Measurements from ENCODE around the gene IRF2.

Gene IRF2

GRCh38 chr4:184475096-184475461 is 729 bp upstream of the IRF2 start:
- DNase-seq = peak in 27 of 58 donors; percentile 13 to 68 (median 43)

DNA sequence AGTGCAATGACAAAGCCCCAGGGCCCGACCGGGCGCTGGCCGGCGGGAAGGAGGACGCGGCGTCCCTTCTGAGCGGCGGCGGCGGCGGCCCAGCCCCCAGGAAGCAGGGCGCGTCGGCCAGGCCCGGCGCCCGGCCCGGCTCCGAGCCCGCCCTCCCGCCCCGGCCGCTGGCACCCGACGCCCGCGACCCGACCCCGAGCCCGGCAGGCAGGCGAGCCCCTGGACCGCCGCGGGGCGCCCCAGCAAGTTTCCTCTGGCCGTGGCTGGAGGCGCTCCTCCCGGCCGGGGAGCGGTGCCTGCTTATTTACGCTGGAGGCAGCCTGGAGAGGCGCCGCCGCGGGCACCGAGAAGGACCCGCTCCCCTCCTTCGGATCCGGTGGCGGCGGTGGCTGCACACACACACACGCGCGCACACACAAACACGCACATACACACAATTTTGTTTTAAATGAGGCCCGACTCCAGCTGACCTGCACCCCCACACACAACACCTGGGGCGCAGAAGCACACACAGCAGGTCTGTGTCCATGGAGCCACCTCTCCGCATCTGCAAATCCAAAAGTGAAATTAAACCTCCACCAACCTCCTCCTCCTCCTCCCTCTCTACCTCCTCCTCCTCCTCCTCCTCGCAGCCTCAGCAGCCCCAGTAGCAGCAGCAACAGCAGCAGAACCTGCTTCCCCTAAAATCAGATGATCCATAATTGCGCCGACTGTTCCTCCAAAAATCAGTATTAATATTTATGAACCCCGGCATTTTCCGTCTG is 669 bp downstream of the IRF2 start:
- DNase-seq = peak in 35 of 58 donors; percentile 20 to 77 (median 44)

GRCh38 chr4:184472614-184473498 is 1.5 kb downstream of the IRF2 start:
- DNase-seq = peak in 55 of 58 donors; percentile 13 to 84 (median 65)

DNA sequence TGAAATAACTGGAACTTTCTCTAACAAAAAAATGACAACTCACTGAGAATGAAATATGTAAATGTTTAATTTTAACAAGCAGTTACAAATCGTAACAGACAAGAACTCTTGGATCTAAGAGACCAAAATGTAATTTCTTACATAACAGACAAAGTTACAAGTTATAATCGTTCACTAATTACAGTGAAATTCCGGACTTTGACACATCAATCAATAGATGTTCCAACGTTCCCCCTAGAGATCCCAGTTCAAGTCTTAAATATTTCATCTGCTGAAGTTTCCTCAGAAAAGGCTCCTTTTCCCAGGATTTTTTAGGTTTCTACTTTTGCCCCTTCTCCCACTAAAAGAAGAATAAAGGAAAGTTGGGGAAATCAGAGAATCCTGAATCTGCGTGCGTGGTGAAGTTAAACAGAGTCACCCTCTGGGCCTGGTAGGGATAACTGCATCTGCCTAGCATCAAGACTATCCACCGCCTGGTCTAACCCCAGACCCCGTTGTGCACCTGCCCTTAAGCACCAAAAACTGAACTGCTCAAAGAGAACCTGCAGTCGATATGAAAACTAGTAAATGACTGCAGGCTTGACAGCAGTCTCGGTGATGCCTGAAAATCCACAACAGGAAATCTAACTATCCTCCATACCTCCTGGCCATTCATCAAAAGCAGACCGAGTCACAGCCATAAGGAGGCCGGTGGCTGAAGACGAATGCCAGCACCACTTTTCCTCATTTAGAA is 2.3 kb downstream of the IRF2 start:
- DNase-seq = peak in 13 of 58 donors; percentile 30 to 69 (median 53)

DNA sequence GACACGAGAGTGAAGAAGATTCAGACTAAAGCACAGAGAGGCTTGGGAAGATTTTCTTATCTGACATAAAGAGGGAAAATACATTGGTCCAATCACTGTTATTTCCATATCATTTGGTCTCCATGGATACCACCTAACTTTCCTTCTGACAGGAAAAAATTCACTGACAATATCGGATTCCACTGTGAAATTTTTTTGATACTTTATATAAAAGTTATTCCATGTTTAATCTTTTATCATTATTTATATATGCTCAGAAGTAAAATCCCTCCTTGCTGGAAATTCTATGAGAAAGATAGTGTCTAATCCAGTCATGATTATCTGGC is 3.6 kb downstream of the IRF2 start:
- DNase-seq = no peak

- no peak for DNase-seq
Measured at GRCh38 chr4:184466634-184467033, 7.7 kb downstream of the IRF2 start.

DNA sequence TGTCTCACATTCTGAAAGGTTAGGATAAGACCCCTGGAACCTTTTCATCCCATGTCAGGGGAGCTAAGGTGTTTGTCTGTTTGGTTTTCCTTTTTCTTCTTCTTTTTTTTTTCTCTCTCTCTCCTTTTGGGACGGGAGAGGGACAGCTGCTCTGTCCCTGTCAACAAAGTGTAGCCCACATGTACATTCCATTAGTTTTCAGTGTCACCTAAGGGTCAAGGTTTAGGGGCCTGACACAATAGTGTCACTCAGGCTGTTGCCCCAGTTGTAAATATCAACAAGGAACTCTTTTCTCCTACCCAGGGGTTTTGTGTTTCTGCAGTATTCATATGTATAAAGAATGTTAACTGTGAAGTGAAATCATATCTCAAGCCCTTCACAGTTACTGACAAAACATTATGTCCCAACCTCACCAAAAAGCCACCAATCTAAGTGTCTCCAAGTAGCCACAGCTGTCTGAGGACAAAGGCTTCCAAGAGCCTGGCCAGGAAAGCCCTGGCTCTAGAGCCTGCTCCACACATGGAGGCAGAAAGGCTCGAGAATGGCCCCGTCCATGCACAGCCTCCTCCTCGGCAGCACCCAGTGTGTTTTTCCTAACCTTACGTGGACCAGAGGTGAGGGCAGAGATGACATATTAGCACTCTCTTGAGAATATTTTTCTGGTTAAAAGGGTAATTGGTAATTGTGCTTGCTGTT is 9.4 kb downstream of the IRF2 start:
- DNase-seq = no peak

DNA sequence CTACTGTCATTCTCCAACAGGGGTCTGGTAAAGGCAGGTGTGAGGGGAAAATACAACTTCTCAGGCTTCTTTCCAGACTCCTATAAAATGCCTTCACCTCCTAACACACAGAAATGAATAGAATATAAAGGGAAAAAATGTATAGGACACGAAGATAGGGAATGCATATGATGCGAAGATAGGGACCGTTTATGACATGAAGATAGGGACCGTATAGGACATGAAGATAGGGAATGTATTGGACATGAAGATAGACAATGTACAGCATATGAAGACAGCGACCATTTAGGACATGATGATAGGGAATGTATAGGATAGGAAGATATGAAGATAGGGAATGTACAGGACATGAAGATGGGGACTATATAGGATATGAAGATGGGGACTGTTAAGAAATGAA is 10.5 kb downstream of the IRF2 start:
- DNase-seq = no peak

DNA sequence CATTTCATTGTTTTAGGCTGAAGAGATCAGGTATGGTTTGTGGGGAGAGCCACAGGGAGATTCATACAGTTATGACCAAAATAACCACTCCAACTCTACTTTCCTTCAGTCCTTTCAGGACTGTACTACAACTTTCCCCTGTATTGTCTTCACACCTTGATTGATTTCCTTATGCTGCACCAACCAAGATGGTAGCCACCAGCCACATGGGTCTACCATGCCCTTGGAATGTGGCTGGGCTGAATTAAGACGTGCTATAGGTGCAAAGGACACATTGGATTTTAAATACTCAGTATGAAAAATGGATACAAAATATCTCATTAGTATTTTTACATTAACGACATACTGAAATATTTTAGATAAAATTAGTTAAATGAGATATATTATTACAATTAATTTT is 11.2 kb downstream of the IRF2 start:
- DNase-seq = no peak

DNA sequence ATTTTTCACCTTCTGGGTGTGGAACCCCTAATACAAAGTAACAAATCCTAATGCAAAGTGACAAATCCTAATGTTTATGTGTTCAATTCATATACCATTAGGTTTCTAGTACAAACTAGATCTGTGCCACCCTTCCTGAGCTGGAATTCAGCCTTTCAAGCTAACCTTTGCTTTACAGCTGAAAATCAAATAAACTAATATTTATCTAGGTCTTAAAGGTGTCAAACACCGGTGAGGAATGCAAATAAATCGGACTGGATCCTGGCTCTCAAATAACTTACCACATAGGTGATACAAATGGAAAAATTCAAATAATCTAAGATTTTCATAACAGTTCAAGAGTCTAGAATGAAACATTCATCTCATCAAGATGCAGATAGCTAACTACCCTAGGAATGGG is 11.6 kb downstream of the IRF2 start:
- DNase-seq = no peak

DNA sequence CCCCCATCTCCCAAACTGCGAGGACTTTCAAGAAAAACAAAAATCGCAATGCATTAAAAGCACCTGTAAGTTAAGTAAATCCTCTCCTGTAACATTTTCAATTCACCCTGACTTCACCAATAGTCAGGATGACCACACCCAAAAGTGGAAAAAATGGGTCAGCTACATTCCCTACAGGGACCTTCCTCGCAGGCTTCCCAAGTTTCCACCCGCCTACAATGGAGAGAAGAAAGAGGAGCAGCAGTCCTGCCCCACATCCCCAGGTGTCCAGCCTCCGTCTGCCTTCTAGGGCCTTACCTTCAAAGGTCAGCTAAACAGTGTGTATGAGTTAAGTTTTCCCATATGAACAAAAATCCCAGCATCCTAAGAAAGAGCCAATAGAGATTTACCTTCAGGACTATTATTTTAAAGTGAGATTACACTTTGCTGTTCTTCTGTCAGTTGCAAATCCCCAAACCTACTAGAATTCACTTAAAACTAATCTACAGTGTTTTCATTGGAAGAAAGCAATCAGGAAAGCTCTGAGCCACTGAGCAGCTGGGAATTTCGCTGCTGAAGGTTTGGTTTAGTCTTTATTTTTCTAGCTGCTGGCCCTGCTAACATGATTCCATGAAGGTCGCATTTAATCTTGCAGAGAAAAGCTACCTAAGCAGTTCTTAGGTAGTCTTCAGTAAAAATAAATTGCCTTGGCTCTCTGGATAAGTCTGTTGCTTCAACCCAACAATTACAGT is 12.5 kb downstream of the IRF2 start:
- DNase-seq = no peak

GRCh38 chr4:184460499-184461285 is 13.7 kb downstream of the IRF2 start:
- no peak for DNase-seq

- DNase-seq = no peak
Measured at GRCh38 chr4:184459413-184459812, 14.9 kb downstream of the IRF2 start.

- DNase-seq = peak in 4 of 58 donors; percentile 6 to 26 (median 11)
Measured at GRCh38 chr4:184457535-184458249, 16.7 kb downstream of the IRF2 start.

GRCh38 chr4:184456337-184456736 is 18.0 kb downstream of the IRF2 start:
- DNase-seq = no peak

DNA sequence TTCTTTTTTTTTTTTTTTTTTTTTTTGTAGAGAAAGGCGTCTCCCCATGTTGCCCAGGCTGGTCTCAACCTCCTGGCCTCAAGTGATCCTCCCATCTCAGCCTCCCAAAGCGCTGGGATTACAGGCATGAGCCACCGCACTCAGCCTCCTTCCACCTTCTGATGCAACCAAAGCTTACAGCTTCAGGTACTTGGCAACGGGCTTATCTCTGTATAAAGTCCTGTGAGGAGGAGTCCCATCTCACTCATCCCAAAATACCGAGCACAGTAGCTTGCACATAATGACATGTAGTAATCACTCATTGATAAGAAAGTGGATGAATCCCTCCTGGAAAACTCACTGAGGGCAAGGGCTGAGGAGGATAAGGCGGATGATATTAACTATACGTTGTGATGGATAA is 19.1 kb downstream of the IRF2 start:
- no peak for DNase-seq

- no peak for DNase-seq
Measured at GRCh38 chr4:184453365-184454160, 20.8 kb downstream of the IRF2 start.

- no peak for DNase-seq
Measured at GRCh38 chr4:184452740-184453139, 21.6 kb downstream of the IRF2 start.

Data from anterior cingulate cortex (tissue), 58 donors.